HUES6 (cell line): ENCODE measurements around the gene AVEN.
"Not testable (repeated sequence)": the region's sequence is repeated elsewhere in the genome, so short reads cannot be mapped to it uniquely, and the experiment has no call there.

Experiments
- H3K27ac ChIP-seq: 2 replicates; pipeline ENCODE4 v1.7.0; 2013; ENCODE audit warnings: low read depth, mild to moderate bottlenecking, low read length, inconsistent platforms
- H3K27me3 ChIP-seq: 2 replicates; pipeline ENCODE4 v1.6.1; 2013; ENCODE audit warnings: low read length; ENCODE audit not compliant: control insufficient read depth, insufficient read depth
- H3K36me3 ChIP-seq: 2 replicates; pipeline ENCODE4 v1.6.1; 2013; ENCODE audit warnings: low read length; ENCODE audit not compliant: control insufficient read depth, insufficient read depth
- H3K4me1 ChIP-seq: 2 replicates; pipeline ENCODE4 v1.6.1; 2013; ENCODE audit warnings: low read length; ENCODE audit not compliant: control insufficient read depth, insufficient read depth
- H3K4me3 ChIP-seq: 2 replicates; pipeline ENCODE4 v1.5.1; 2013; ENCODE audit warnings: low read depth, low read length
- H3K9ac ChIP-seq: one replicate; pipeline ENCODE4 v1.6.1; 2013; ENCODE audit warnings: mild to moderate bottlenecking, low read length
- H3K9me3 ChIP-seq: 2 replicates; pipeline ENCODE4 v1.6.1; 2013; ENCODE audit warnings: low read depth, low read length; ENCODE audit not compliant: control insufficient read depth, insufficient read depth

The AVEN gene

GRCh38 chr15:34039790-34040113, 748 bp upstream of the AVEN start:
- Histone ChIP-seq H3K27ac (no peak overlapping the region), H3K36me3 (no peaks in the 10 kb centered on the region), H3K27me3 (peaks cover 17% of the 10 kb centered on the region), H3K9me3 (no peaks in the 10 kb centered on the region), H3K4me1 (peaks cover 11% of the 10 kb centered on the region), H3K4me3 (peak overlapping the region; percentile 71), H3K9ac (peak overlapping the region; percentile 75)

- Histone ChIP-seq H3K27ac (peak overlapping the region; percentile 33; the same call in 1 of the 2 replicates), H3K9ac (peak overlapping the region; percentile 75), H3K27me3 (peaks cover 17% of the 10 kb centered on the region), H3K36me3 (no peaks in the 10 kb centered on the region), H3K4me1 (peaks cover 11% of the 10 kb centered on the region), H3K9me3 (no peaks in the 10 kb centered on the region), H3K4me3 (peak overlapping the region; percentile 71)
Observed at GRCh38 chr15:34038023-34038870, 757 bp downstream of the AVEN start.

GRCh38 chr15:34031987-34032760, 6.8 kb downstream of the AVEN start:
- Histone ChIP-seq H3K27ac (no peak overlapping the region), H3K9me3 (peaks cover 14% of the 10 kb centered on the region), H3K9ac (no peak overlapping the region), H3K36me3 (no peaks in the 10 kb centered on the region), H3K4me3 (no peak overlapping the region), H3K27me3 (no peaks in the 10 kb centered on the region), H3K4me1 (no peaks in the 10 kb centered on the region)

GRCh38 chr15:34027606-34028005, 11.4 kb downstream of the AVEN start:
- Histone ChIP-seq H3K27me3 (no peaks in the 10 kb centered on the region), H3K36me3 (no peaks in the 10 kb centered on the region), H3K27ac (no peak overlapping the region), H3K4me1 (no peaks in the 10 kb centered on the region), H3K4me3 (no peak overlapping the region), H3K9me3 (peaks cover 14% of the 10 kb centered on the region), H3K9ac (no peak overlapping the region)

- no peaks in the 10 kb centered on the region for H3K4me1 ChIP-seq
- no peaks in the 10 kb centered on the region for H3K36me3 ChIP-seq
- peaks cover 14% of the 10 kb centered on the region for H3K9me3 ChIP-seq
- no peak overlapping the region for H3K4me3 ChIP-seq
- H3K27ac ChIP-seq: no peak overlapping the region
- no peak overlapping the region for H3K9ac ChIP-seq
- no peaks in the 10 kb centered on the region for H3K27me3 ChIP-seq
Observed at GRCh38 chr15:34025252-34025651, 13.8 kb downstream of the AVEN start.

- Histone ChIP-seq H3K4me3 (no peak overlapping the region), H3K27ac (no peak overlapping the region), H3K27me3 (no peaks in the 10 kb centered on the region), H3K4me1 (no peaks in the 10 kb centered on the region), H3K36me3 (no peaks in the 10 kb centered on the region), H3K9ac (no peak overlapping the region), H3K9me3 (peaks cover 14% of the 10 kb centered on the region)
Observed at GRCh38 chr15:34023907-34024306, 15.1 kb downstream of the AVEN start.

- H3K4me3 ChIP-seq: no peak overlapping the region
- H3K27ac ChIP-seq: no peak overlapping the region
- H3K36me3 ChIP-seq: 0 out of 2 replicates have a peak, but pooled peaks cover 4% of the 10 kb centered on the region
- H3K9ac ChIP-seq: no peak overlapping the region
- no peaks in the 10 kb centered on the region for H3K9me3 ChIP-seq
- no peaks in the 10 kb centered on the region for H3K27me3 ChIP-seq
- no peaks in the 10 kb centered on the region for H3K4me1 ChIP-seq
Observed at GRCh38 chr15:34019369-34019990, 19.5 kb downstream of the AVEN start.

- not testable (repeated sequence) for H3K9ac ChIP-seq, H3K4me3 ChIP-seq, H3K27ac ChIP-seq, H3K9me3 ChIP-seq, H3K4me1 ChIP-seq, H3K36me3 ChIP-seq, H3K27me3 ChIP-seq
Observed at GRCh38 chr15:34018738-34019137, 20.3 kb downstream of the AVEN start.

- no peak overlapping the region for H3K9ac ChIP-seq
- H3K9me3 ChIP-seq: no peaks in the 10 kb centered on the region
- no peak overlapping the region for H3K27ac ChIP-seq
- H3K4me1 ChIP-seq: no peaks in the 10 kb centered on the region
- H3K27me3 ChIP-seq: no peaks in the 10 kb centered on the region
- 0 out of 2 replicates have a peak, but pooled peaks cover 4% of the 10 kb centered on the region for H3K36me3 ChIP-seq
- H3K4me3 ChIP-seq: no peak overlapping the region
Observed at GRCh38 chr15:34018021-34018645, 20.9 kb downstream of the AVEN start.

GRCh38 chr15:34014556-34014955, 24.4 kb downstream of the AVEN start:
- Histone ChIP-seq H3K9ac (no peak overlapping the region), H3K9me3 (no peaks in the 10 kb centered on the region), H3K36me3 (0 out of 2 replicates have a peak, but pooled peaks cover 4% of the 10 kb centered on the region), H3K4me1 (peaks cover 4% of the 10 kb centered on the region; the same call in 1 of the 2 replicates), H3K27ac (no peak overlapping the region), H3K27me3 (no peaks in the 10 kb centered on the region), H3K4me3 (no peak overlapping the region)
